Esophagus muscularis mucosa (tissue), 4 donors: ENCODE measurements around the gene PRPF6.

ENCODE experiments used
- EP300 ChIP-seq: sonication (generic); formaldehyde crosslinking; IDR thresholded peaks from one replicate; pipeline ENCODE4 v1.6.1; 2017; ENCODE audit warnings: antibody characterized with exemption
- POLR2AphosphoS5 ChIP-seq, 2 donors: sonication (generic); formaldehyde crosslinking; IDR thresholded peaks; one replicate each; pipeline ENCODE4 v1.6.1; 2017; ENCODE audit warnings: antibody characterized with exemption in 2 of 2
- TF ChIP-seq, protein P1 (sequence below), 3 experiments: fragments of 200-600 bp in 2 of 3; fragments of 450-650 bp in 1 of 3; sonication (generic) in 2 of 3; IDR thresholded peaks; one replicate each; pipeline ENCODE4 v1.5.1; 2017 to 2019; ENCODE audit warnings: antibody characterized with exemption in 3 of 3, mild to moderate bottlenecking in 2 of 3, moderate library complexity in 1 of 3

DNA sequence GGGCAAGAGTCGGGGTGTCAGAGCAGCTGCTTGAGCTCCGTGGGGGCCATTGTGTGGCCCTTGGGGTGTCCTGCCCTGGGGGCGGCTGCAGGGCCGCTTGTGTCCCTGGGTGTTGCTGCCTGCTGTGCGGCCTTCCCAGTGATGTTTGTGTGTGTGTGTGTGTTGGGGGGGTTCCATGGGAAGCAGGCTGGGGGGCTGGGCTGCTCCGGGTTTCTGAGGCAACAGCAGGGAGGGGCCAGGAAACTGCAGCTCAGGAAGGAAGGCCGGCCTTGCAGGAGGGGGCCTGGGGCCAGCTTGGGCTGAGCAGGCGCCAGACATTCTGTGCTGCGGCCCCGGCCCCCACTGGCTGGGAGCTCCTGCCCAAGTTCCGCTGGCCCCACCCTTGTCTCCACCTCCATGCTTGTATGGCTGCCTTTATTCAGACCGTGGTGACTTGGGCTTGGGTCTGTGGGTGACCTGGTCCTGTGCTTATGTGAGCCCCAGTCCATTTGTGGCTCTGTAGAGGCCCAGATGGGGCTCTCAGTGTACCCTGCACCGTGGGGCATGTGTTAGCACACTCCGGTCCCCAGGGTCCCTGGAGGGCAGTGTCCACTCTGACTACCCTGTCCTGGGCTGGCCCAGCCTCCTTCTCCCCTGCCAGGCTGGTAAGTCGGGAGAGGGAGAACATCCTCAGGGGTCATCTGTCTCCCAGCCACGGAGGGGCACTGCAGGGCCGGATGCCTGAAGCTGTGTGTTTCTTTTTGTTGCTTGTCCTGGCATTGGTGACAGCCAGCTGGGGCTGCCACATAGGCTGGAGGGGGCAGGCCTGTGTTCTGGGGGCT, 73.1 kb downstream of the PRPF6 start:
- TF ChIP-seq, protein P1, sequence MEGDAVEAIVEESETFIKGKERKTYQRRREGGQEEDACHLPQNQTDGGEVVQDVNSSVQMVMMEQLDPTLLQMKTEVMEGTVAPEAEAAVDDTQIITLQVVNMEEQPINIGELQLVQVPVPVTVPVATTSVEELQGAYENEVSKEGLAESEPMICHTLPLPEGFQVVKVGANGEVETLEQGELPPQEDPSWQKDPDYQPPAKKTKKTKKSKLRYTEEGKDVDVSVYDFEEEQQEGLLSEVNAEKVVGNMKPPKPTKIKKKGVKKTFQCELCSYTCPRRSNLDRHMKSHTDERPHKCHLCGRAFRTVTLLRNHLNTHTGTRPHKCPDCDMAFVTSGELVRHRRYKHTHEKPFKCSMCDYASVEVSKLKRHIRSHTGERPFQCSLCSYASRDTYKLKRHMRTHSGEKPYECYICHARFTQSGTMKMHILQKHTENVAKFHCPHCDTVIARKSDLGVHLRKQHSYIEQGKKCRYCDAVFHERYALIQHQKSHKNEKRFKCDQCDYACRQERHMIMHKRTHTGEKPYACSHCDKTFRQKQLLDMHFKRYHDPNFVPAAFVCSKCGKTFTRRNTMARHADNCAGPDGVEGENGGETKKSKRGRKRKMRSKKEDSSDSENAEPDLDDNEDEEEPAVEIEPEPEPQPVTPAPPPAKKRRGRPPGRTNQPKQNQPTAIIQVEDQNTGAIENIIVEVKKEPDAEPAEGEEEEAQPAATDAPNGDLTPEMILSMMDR (IDR thresholded peaks at IDR 0.05) = no peak
- TF ChIP-seq EP300 (no peak), POLR2AphosphoS5 (IDR thresholded peaks at IDR 0.05) (peak; percentile 23 to 28)
